NCI-H187 (cell line): ENCODE results near the gene HIVEP3.
"Not testable (repeated sequence)": the region's sequence is repeated elsewhere in the genome, so short reads cannot be mapped to it uniquely, and the experiment has no call there.

Experiments used
- DNase-seq, 2 experiments: peaks; one replicate each; lab custom pipeline; 2025; lab: John Stamatoyannopoulos, UW

Gene HIVEP3

DNA sequence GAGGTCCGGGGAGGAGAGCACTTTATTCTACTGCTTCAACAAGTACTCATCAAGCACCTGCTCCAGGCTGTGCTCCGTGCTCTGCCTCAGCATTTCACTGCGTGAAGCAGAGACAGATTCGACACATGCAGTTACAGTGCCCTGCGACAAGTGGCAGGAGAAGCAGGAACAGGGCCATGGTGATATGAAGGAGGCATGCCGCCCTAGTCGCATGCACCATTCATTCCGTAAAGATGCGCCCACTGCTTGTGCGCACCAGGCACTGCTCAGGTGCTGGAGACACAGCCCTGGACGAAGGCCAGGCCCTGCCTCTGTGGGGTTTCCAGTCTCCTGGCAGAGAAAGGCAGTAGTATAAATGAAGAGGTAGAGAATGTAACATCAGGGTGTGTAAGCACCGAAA is 206.6 kb downstream of the HIVEP3 start:
- DNase-seq, result no peak

GRCh38 chr1:41711581-41711980 is 207.1 kb downstream of the HIVEP3 start:
- DNase-seq, result no peak

GRCh38 chr1:41710980-41711379 is 207.7 kb downstream of the HIVEP3 start:
- no peak for DNase-seq

DNA sequence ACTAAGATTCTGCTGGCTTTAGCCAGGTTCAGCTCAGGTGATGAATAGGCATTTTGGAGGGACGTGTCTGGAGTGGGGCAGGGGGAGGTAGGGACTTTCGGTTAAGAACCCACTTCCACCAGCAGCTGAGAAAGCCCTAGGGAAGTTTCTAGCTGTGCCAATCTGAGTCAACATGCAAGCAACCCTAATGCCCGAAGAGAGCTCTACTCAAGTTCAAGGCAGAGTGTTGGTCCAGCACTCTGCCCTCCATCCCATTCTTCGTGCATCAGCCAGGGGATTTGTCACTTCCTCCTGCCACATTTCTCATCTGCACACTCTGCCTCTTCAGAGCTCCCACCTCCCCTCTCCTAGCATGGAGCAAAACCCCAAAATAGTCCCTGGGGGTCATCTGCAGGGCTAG is 208.8 kb downstream of the HIVEP3 start:
- DNase-seq, result no peak

DNA sequence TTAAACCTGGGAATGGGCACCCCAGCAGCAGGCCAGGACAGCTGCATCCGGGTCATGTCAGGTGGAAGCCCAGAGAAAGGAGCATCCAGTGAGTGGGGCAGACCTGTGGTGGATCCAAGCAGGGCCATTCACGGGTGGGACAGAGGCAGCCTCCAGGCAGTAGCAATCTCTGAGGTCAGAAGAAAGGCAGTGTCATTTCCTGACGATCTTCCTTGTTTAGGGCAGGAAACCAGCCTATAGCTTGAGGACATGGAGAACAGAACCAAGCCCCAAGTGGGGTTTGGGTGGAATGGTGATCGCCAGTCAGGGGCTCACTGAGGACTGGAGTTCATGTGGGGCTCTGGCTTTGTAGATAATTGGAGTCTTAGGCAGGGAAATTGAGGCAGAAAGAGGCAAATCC is 209.4 kb downstream of the HIVEP3 start:
- DNase-seq, result no peak

DNA sequence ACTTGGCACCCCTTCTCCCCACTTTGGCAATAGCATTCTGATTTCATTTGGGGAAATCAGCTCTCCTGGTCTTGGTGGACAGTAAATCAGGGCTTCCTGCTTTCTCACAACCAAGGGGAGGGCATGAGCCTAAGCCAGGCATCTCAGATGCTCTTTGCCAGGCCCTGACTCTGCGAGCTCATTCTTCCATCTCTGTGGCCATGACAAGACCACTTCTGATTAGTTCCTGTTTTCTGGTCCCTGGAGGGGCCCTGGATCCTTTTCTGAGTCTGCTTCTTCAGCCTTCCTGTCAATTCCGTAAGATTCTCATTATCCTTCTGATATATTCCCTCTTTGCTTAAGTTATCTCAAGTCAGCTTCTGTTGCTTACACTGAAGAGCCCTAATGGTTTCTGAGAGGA is 210.4 kb downstream of the HIVEP3 start:
- DNase-seq, result no peak

DNA sequence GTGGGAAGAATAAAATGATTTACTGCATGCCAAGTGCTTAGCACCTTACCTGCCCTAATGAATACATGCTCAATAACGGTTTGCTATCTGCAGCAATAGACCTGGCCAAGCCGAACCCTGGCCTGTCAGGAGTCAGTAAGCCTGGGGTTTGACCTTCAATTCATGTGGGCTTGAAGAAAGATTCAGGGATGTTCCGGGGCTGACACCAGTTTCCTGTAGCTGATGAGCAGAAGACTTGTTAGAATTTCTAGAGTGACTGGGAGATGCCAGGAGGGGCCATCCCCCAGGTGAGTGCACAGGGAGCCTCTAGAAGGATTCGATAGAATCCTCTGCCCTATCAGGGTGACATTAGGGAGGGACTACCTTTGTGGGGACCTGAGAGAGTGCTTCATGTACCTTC is 210.9 kb downstream of the HIVEP3 start:
- no peak for DNase-seq

DNA sequence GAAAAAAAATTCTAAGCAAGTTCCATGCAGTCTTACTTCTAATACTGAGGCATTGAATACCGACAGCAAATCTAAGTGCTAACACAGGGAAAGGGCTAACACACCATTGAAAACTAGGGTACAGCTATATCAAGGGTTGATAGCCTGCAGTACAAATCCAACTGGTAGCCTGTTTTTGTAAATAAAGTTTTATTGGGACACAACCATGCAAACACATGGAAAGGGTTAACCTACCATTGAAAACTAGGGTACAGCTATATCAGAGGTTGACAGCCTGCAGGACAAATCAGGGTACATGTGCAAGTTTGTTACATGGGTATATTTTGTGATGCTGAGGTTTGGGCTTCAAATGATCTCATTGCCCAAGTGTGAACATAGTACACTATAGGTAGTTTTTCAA is 212.9 kb downstream of the HIVEP3 start:
- DNase-seq, result no peak

DNA sequence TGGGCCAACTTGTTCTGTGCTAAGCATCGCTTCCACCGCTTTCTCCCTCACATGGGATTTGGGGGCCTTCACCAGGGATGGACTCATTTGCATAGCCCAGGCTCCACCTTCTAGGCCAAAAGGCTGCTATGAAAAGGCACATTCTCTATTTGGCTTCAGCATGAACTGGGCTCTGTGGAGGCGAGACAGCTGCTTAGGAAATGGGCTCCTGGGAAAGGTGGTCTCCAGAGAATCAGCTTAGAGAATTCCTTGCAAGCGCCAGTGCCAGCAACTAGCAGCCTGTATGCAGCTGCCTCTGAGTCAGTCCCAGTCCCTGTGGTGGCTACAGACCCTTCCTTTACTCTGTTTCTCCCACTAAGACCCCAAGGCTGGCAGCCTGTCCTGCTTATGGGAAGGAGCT is 214.5 kb downstream of the HIVEP3 start:
- DNase-seq, result no peak

DNA sequence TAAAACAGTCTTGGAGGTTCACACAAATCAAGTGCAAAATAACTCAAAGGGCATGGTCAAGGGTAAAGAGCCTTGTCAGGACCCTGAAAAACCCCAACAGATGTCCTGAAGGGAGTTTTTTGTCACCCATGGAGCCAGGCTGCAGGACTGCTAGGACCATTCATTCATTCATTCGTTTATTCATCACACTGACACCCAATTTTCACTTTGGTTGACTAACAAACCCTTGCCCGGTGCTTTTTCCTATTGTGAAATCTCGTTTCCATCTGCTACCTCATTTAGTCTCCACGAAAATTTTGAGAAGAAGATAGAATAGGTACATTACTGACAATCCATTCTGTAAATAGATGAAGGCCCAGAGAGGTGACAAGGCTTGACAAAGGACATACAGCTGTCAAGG is 216.0 kb downstream of the HIVEP3 start:
- DNase-seq, result no peak

- no peak for DNase-seq
These were observed 217.7 kb downstream of the HIVEP3 start for GRCh38 chr1:41700986-41701535.

GRCh38 chr1:41700581-41700980 is 218.1 kb downstream of the HIVEP3 start:
- no peak for DNase-seq

DNA sequence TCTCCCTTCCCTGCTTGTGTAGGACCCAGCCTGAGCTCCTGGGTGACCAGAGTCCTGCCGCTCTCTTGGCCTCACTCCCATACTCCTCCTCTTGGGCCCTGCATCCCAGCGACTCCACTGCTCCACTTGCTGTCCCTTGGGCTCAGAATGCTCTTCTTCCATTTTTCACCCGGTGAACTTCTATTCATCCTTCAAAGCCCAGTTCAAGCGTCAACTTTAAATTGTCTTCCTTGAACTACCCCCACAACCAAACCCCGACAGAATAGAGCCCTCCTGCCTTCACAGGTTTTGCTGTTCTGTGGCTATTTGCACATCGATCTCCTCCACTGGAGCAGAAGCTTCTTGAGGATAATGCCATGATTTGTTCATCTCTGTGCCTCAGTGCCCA is 218.9 kb downstream of the HIVEP3 start:
- no peak for DNase-seq

DNA sequence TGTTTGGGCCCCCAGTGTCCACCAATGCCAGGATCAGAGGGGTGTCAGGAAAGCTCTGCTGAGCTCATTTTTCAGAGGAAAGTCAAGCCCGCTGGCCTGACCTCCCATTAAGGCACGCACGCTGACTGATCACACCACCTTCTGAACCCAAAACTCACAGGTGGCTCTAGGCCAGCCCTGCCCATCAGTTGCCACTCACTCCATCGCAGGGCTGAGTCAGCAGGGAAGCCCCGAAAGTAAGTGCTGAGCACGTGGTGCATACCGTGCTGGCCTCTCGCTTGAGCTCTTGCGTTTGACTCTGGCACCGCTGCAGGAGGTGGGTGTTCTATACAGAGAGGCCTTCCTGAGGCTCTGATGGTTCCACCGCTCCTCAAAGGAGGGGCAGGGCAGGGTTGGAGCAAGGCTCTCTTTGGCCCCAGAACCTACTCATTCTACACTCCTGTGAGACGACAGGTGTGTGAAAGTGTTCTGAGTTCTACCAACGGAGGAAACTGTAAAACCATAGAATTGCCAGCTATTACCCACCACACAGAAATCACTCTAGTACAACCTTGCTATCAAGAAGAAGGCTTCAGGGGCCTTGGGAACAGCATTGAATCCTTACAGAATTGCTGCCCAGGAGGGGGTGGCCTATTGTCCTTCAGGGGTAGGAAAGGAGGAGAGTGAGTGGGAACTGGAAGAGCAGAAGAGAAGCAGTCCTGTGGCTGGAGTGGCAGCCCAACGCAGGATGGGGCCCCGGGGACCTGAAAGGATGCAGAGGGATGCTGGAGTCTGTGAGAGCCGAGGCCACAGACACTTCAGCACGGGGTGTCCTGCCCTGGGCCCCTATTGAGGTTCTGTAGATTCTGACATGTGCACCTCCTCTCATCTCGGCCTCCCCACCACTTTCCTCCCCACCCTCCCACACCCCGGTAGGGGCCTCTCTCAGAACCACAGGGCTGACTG is 219.5 kb downstream of the HIVEP3 start:
- DNase-seq, result no peak

DNA sequence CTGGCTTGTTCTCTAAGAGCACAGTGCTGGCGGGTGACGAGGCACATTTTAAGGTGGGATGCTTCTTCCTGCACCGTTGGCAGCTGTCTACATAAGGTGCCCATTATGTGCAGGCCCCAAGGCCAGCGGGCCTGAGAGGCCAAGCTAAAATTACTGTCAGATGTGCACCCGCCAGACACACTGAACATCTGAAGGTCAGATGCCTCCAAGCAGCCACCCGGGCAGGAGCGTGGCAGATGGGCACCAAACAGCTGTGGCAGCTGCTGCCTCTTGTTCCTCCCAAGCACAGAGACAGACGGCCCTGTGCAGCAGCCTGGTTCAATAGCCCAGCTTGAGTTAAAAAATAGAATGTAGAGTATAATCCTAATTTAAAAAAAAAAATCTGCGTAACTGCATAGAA is 222.3 kb downstream of the HIVEP3 start:
- DNase-seq, result no peak

GRCh38 chr1:41695118-41695745 is 223.5 kb downstream of the HIVEP3 start:
- DNase-seq, result no peak

DNA sequence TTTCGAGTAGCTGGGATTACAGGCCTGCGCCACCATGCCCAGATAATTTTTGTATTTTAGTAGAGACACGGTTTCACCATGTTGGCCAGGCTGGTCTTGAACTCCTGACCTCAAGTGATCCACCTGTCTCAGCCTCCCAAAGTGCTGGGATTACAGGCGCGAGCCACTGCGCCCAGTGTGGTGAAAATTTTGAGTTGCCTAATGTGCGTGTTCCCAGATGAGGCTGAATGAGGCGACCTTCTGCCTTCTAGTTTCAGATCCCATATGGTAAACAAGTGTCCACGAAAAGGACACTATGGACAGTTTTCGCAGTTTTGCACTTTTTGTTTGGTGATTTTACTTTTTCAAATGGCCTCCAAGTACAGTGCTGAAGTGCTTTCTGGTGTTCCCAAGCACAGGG is 226.8 kb downstream of the HIVEP3 start:
- not testable (repeated sequence) for DNase-seq

DNA sequence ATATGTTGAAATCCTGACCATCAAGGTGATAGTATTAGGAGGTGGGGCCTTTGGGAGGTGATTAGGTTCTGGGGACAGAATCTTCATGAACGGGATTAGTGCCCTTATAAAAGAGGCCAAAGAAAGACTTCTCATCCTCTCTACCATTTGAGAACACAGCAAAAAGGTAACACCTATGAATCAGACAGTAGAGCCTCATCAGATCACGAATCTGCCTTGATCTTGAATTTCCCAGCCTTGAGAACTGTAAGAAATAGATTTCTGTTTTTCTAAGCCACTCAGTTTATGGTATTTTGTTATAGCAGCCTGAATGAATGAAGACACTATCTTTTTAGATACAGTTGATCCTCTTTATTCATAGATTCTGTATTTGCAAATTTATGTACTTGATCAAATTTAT is 227.3 kb downstream of the HIVEP3 start:
- no peak for DNase-seq

GRCh38 chr1:41690331-41690730 is 228.4 kb downstream of the HIVEP3 start:
- DNase-seq, result no peak

GRCh38 chr1:41689558-41689981 is 229.2 kb downstream of the HIVEP3 start:
- no peak for DNase-seq

DNA sequence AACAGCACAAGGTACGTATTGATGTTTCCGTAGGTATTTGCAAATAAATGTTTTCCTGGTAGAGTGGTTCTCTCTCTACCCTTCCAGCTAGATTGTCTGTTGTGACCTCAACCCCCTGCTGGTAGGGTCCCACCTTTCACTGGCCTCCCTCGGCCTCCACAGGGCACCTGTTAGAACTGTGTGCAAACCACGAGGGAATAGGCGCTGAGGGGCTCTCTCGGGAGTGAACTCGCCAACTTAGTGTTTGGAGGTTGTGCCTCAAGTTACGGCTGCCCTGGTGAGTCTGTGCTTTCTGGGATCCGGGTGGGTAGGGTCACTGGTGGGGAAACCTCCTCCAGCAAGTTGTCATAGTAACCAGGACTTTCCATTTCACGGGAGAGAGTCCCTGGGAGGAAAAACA is 229.6 kb downstream of the HIVEP3 start:
- DNase-seq, result no peak

- no peak for DNase-seq
These were observed 231.7 kb downstream of the HIVEP3 start for GRCh38 chr1:41687007-41687406.
